GM12878 (cell line): Measurements from ENCODE around the gene ABCA2. TPM values are rescaled to one million over a fixed set of nuclear protein-coding genes. Genes with fewer than 3 reads are reported as not detected.

Source experiments
- ATAC-seq: fragments of 200-7000 bp; cut with Tn5 transposase; 3 replicates; pipeline ENCODE4 v1.9.1; 2020; ENCODE audit warnings: mild to moderate bottlenecking, moderate library complexity
- BruUV-seq: library from RNA; stranded (reverse); fragments of 400-500 nt; replicated peaks from 2 replicates; lab custom pipeline; 2021; lab: Mats Ljungman, UMichigan
- CTCF ChIA-PET: fragments of 300-600 bp; sonication (Branson Sonifier 250); formaldehyde crosslinking; extraction: SDS; loops from one replicate; lab custom pipeline; 2021; ENCODE audit warnings: inconsistent platforms; lab: Yijun Ruan, JAX
- POLR2A ChIA-PET: fragments of 350-600 bp; formaldehyde crosslinking; extraction: SDS; loops from one replicate; lab custom pipeline; 2021; ENCODE audit warnings: inconsistent platforms; lab: Charles Lee
- RAD21 ChIA-PET: fragments of 300-600 bp; sonication (Branson Sonifier 250); formaldehyde crosslinking; loops from one replicate; lab custom pipeline; 2023; ENCODE audit warnings: antibody characterized with exemption; ENCODE audit not compliant: unreplicated experiment; lab: Charles Lee
- SMC1A ChIA-PET: fragments of 300-600 bp; sonication (Branson Sonifier 250); formaldehyde crosslinking; loops from one replicate; lab custom pipeline; 2023; ENCODE audit not compliant: unreplicated experiment, uncharacterized antibody; lab: Charles Lee
- DNase-seq: peaks from one replicate; pipeline ENCODE4 v3.0.0-alpha.2; 2011; ENCODE audit warnings: low read depth, low spot score
- FAIRE-seq: peaks from 3 replicates; lab custom pipeline; 2011; peaks lifted over from hg19 to GRCh38; lab: Jason Lieb, UNC
- H2AFZ ChIP-seq: 2 replicates; pipeline ENCODE4 v1.6.0; 2011; ENCODE audit warnings: low read depth, low read length, control low read depth; ENCODE audit not compliant: control insufficient read depth
- H3K27ac ChIP-seq: 2 replicates; pipeline ENCODE4 v1.5.1; 2011; ENCODE audit warnings: control low read depth; ENCODE audit not compliant: control insufficient read depth, insufficient read depth
- H3K27me3 ChIP-seq, 2 experiments: replicated peaks in 1 of 2; 2 replicates each; pipeline versions ENCODE4 v1.6.0 to v1.6.1; 2011; ENCODE audit warnings: low read length in 1 of 2; ENCODE audit not compliant: control insufficient read depth in 2 of 2, insufficient read depth in 2 of 2
- H3K36me3 ChIP-seq, 2 experiments: 2 replicates each; pipeline ENCODE4 v1.5.1; 2011; ENCODE audit warnings: low read length in 1 of 2; ENCODE audit not compliant: control insufficient read depth in 2 of 2, insufficient read depth in 2 of 2
- H3K4me1 ChIP-seq: 2 replicates; pipeline ENCODE4 v1.6.1; 2011; ENCODE audit warnings: mild to moderate bottlenecking, low read length, moderate library complexity, mixed read lengths; ENCODE audit not compliant: control insufficient read depth, insufficient read depth
- H3K4me2 ChIP-seq: 2 replicates; pipeline ENCODE4 v1.6.0; 2011; ENCODE audit warnings: control low read depth; ENCODE audit not compliant: control insufficient read depth, insufficient read depth
- H3K4me3 ChIP-seq: fragments of 200-600 bp; sonication (generic); 2 replicates; pipeline ENCODE4 v1.5.1; 2016
- H3K79me2 ChIP-seq: 2 replicates; pipeline ENCODE4 v1.6.0; 2011; ENCODE audit warnings: low read length; ENCODE audit not compliant: control insufficient read depth, insufficient read depth
- H3K9ac ChIP-seq: 2 replicates; pipeline ENCODE4 v1.8.0; 2011; ENCODE audit warnings: low read length, control low read depth, mixed read lengths; ENCODE audit not compliant: control insufficient read depth, insufficient read depth
- H3K9me3 ChIP-seq: replicated peaks from 3 replicates; pipeline ENCODE4 v1.5.1; 2011; ENCODE audit warnings: mild to moderate bottlenecking, low read length; ENCODE audit not compliant: control insufficient read depth, insufficient read depth
- H4K20me1 ChIP-seq: 2 replicates; pipeline ENCODE4 v1.6.0; 2011; ENCODE audit not compliant: control insufficient read depth, insufficient read depth
- BRCA1 ChIP-seq: IDR thresholded peaks from 2 replicates; pipeline ENCODE4 v1.6.1; 2011; ENCODE audit warnings: low read depth, low read length, improper control_type of control experiment
- CBFB ChIP-seq: IDR thresholded peaks from 2 replicates; pipeline ENCODE4 v1.6.1; 2016; ENCODE audit warnings: antibody characterized with exemption, low read depth
- EED ChIP-seq: sonication (generic); IDR thresholded peaks from 2 replicates; pipeline ENCODE4 v1.6.1; 2016; ENCODE audit warnings: antibody characterized with exemption, low read depth
- FOXK2 ChIP-seq: fragments of 450-650 bp; IDR thresholded peaks from 2 replicates; pipeline ENCODE4 v1.6.1; 2017; ENCODE audit warnings: mild to moderate bottlenecking, moderate library complexity
- HCFC1 ChIP-seq: fragments of 150-350 bp; IDR thresholded peaks from 2 replicates; pipeline ENCODE4 v1.6.1; 2014; ENCODE audit warnings: low read length
- HDAC2 ChIP-seq: fragments of 200-600 bp; sonication (generic); IDR thresholded peaks from 2 replicates; pipeline ENCODE4 v1.6.1; 2017
- HDAC6 ChIP-seq: fragments of 200-600 bp; sonication (generic); IDR thresholded peaks from one replicate; pipeline ENCODE4 v1.8.0; 2017; ENCODE audit warnings: antibody characterized with exemption; ENCODE audit not compliant: unreplicated experiment
- IRF4 ChIP-seq: IDR thresholded peaks from 2 replicates; pipeline ENCODE4 v1.6.1; 2011; ENCODE audit warnings: low read depth, low read length
- POLR2AphosphoS5 ChIP-seq: IDR thresholded peaks from 2 replicates; pipeline ENCODE4 v1.6.1; 2011; ENCODE audit warnings: mild to moderate bottlenecking, low read length, inconsistent platforms
- RB1 ChIP-seq: fragments of 450-650 bp; formaldehyde crosslinking; IDR thresholded peaks from 2 replicates; pipeline ENCODE4 v1.6.1; 2017; ENCODE audit warnings: mild to moderate bottlenecking, borderline replicate concordance
- RUNX3 ChIP-seq: IDR thresholded peaks from 2 replicates; pipeline ENCODE4 v1.6.1; 2012; ENCODE audit warnings: low read length, inconsistent platforms
- SIX5 ChIP-seq: IDR thresholded peaks from 2 replicates; pipeline ENCODE4 v1.6.1; 2011; ENCODE audit warnings: mild to moderate bottlenecking, low read depth, low read length, moderate library complexity; ENCODE audit not compliant: severe bottlenecking
- TAF1 ChIP-seq: IDR thresholded peaks from 2 replicates; pipeline ENCODE4 v1.6.1; 2011; ENCODE audit warnings: mild to moderate bottlenecking, low read depth, low read length, borderline replicate concordance
- WRNIP1 ChIP-seq: IDR thresholded peaks from 2 replicates; pipeline ENCODE4 v1.6.1; 2011; ENCODE audit warnings: low read depth, low read length, improper control_type of control experiment, borderline replicate concordance
- YBX1 ChIP-seq: fragments of 450-650 bp; IDR thresholded peaks from 2 replicates; pipeline ENCODE4 v1.6.1; 2016; ENCODE audit warnings: antibody characterized with exemption
- ZBTB33 ChIP-seq: fragments of 450-650 bp; IDR thresholded peaks from 2 replicates; pipeline ENCODE4 v1.6.1; 2017; ENCODE audit warnings: mild to moderate bottlenecking
- ZNF274 ChIP-seq: IDR thresholded peaks from one replicate; pipeline ENCODE4 v1.8.0; 2011; ENCODE audit not compliant: insufficient read length, insufficient read depth
- WGBS: methylation state at CpG from one replicate; pipeline ENCODE4 v1.1.6; 2016; ENCODE audit warnings: low lambda C conversion rate; ENCODE audit not compliant: insufficient replicate concordance, insufficient coverage; ENCODE audit errors: missing lambda C conversion rate; 5-methylcytosine and 5-hydroxymethylcytosine counted together
- in situ Hi-C: fragments of 300-500 bp; cut with MboI; formaldehyde crosslinking; loops from 9 replicates; pipeline ENCODE4 v1.14.3; 2018; ENCODE audit warnings: mixed read lengths
- intact Hi-C: fragments of 100-400 bp; cut with micrococcal nuclease; formaldehyde crosslinking; loops from one replicate; pipeline ENCODE4 v1.14.2; 2022; ENCODE audit not compliant: unreplicated experiment
- polyA plus RNA-seq, 11 experiments: library from polyadenylated mRNA; depleted of rRNA in 4 of 11; unstranded in 6 of 11; stranded (reverse) in 5 of 11; fragments of >200 nt; fragmentation: Nextera tagmentation in 4 of 11; fragmentation: Illumina TruSeq in 1 of 11; extraction: Ambion mirVana in 4 of 11; extraction: Trizol in 1 of 11; gene quantifications; 1 replicate in 1 of 11; 2 replicates in 10 of 11; pipeline versions ENCODE4 v1.2.1 to v1.2.3, GENCODE V29; 2011 to 2016; ENCODE audit warnings: inconsistent platforms in 2 of 11, missing spikeins in 2 of 11, low read depth in 1 of 11
- total RNA-seq, 4 experiments: library from RNA; depleted of rRNA in 3 of 4; stranded (reverse); fragments of >200 nt in 3 of 4; fragmentation: Illumina TruSeq in 1 of 4; extraction: Trizol in 1 of 4; gene quantifications; 2 replicates each; pipeline versions ENCODE4 v1.2.1 to v1.2.3, GENCODE V29; 2013 to 2021
- TF ChIP-seq, protein P1 (sequence below): fragments of 450-650 bp; IDR thresholded peaks from 2 replicates; pipeline ENCODE4 v1.6.1; 2017; ENCODE audit warnings: antibody characterized with exemption, mild to moderate bottlenecking, moderate library complexity
- TF ChIP-seq, protein P2 (sequence below): IDR thresholded peaks from 2 replicates; pipeline ENCODE4 v1.6.1; 2012; ENCODE audit warnings: low read length, inconsistent platforms

The ABCA2 gene
- total and polyA plus RNA-seq, 10 of the 15 experiments (the other 5 are each of a cell fraction or from before 2014, with no cell fraction given), result 0.13 to 2.6 (median 0.71) TPM; not detected in 2

- H2AFZ ChIP-seq, result no peak overlapping the region
- H3K4me3 ChIP-seq, result no peak overlapping the region
- RAD21 ChIA-PET, result no interaction called here
- H3K4me1 ChIP-seq, result no peaks in the 10 kb centered on the region
- SMC1A ChIA-PET, result no interaction called here
- POLR2A ChIA-PET, result no interaction called here
- H3K9ac ChIP-seq, result no peak overlapping the region
- no peak for ATAC-seq
- no peaks in the 10 kb centered on the region for H4K20me1 ChIP-seq
- DNase-seq, result no peak
- no peaks in the 10 kb centered on the region for H3K9me3 ChIP-seq
- H3K4me2 ChIP-seq, result no peak overlapping the region
- H3K27me3 ChIP-seq, result peaks cover 9 to 13% of the 10 kb centered on the region in 2 experiments; a peak in 3 of 4 replicates
- 56% methylated on average over 35 of the region's 36 CpGs for WGBS
- no peaks in the 10 kb centered on the region for H3K79me2 ChIP-seq
- H3K36me3 ChIP-seq, result no peaks in the 10 kb centered on the region
- no TSS peak for BruUV-seq
- intact Hi-C loops (loop anchor here (10.0 kb wide), 1 partner anchor 182 kb away; the partner anchor contains the start of genes CYSRT1, RNF208 and RNF224), in situ Hi-C loops (no loop called here)
- FAIRE-seq, result no peak
- no peak overlapping the region for H3K27ac ChIP-seq
- CTCF ChIA-PET, result no interaction called here
- no peak for TF ChIP-seq POLR2AphosphoS5
- TF ChIP-seq CBFB, result no peak
- TF ChIP-seq, protein P1, sequence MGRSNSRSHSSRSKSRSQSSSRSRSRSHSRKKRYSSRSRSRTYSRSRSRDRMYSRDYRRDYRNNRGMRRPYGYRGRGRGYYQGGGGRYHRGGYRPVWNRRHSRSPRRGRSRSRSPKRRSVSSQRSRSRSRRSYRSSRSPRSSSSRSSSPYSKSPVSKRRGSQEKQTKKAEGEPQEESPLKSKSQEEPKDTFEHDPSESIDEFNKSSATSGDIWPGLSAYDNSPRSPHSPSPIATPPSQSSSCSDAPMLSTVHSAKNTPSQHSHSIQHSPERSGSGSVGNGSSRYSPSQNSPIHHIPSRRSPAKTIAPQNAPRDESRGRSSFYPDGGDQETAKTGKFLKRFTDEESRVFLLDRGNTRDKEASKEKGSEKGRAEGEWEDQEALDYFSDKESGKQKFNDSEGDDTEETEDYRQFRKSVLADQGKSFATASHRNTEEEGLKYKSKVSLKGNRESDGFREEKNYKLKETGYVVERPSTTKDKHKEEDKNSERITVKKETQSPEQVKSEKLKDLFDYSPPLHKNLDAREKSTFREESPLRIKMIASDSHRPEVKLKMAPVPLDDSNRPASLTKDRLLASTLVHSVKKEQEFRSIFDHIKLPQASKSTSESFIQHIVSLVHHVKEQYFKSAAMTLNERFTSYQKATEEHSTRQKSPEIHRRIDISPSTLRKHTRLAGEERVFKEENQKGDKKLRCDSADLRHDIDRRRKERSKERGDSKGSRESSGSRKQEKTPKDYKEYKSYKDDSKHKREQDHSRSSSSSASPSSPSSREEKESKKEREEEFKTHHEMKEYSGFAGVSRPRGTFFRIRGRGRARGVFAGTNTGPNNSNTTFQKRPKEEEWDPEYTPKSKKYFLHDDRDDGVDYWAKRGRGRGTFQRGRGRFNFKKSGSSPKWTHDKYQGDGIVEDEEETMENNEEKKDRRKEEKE, result no peak
- TF ChIP-seq WRNIP1, result no peak
- no peak for TF ChIP-seq TAF1
- no peak for TF ChIP-seq HDAC2
- no peak for TF ChIP-seq ZNF274
- no peak for TF ChIP-seq ZBTB33
- no peak for TF ChIP-seq YBX1
- TF ChIP-seq IRF4, result no peak
- TF ChIP-seq FOXK2, result no peak
- no peak for TF ChIP-seq RB1
- no peak for TF ChIP-seq RUNX3
- no peak for TF ChIP-seq HDAC6
- TF ChIP-seq, protein P2, sequence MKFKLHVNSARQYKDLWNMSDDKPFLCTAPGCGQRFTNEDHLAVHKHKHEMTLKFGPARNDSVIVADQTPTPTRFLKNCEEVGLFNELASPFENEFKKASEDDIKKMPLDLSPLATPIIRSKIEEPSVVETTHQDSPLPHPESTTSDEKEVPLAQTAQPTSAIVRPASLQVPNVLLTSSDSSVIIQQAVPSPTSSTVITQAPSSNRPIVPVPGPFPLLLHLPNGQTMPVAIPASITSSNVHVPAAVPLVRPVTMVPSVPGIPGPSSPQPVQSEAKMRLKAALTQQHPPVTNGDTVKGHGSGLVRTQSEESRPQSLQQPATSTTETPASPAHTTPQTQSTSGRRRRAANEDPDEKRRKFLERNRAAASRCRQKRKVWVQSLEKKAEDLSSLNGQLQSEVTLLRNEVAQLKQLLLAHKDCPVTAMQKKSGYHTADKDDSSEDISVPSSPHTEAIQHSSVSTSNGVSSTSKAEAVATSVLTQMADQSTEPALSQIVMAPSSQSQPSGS, result no peak
- TF ChIP-seq SIX5, result no peak
- no peak for TF ChIP-seq HCFC1
- no peak for TF ChIP-seq BRCA1
- TF ChIP-seq EED, result no peak
These were observed 15.0 kb upstream of the ABCA2 start for GRCh38 chr9:137042751-137043727.
